ENCODE data around the gene CCDC87.

- TF ChIP-seq TAF1 (IDR thresholded peaks at IDR 0.05; ENCODE audit: borderline replicate concordance, low read depth, low read length): no peak
- TF ChIP-seq POLR2AphosphoS5 (IDR thresholded peaks at IDR 0.05; ENCODE audit: low read depth, low read length): no peak
Observed at GRCh38 chr11:66541892-66542291, 51.0 kb downstream of the CCDC87 start.

Data from GM12892 (cell line).